GM18511 (cell line): ENCODE measurements around the gene PI3.
"Not testable (repeated sequence)": the region's sequence is repeated elsewhere in the genome, so short reads cannot be mapped to it uniquely, and the experiment has no call there.

ENCODE experiments used
- ATAC-seq: cut with Tn5 transposase; IDR thresholded peaks from one replicate; pipeline ENCODE4 v1.9.1; 2021; ENCODE audit warnings: mild to moderate bottlenecking, moderate library complexity; ENCODE audit not compliant: unreplicated experiment

Gene PI3, protein sequence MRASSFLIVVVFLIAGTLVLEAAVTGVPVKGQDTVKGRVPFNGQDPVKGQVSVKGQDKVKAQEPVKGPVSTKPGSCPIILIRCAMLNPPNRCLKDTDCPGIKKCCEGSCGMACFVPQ

DNA sequence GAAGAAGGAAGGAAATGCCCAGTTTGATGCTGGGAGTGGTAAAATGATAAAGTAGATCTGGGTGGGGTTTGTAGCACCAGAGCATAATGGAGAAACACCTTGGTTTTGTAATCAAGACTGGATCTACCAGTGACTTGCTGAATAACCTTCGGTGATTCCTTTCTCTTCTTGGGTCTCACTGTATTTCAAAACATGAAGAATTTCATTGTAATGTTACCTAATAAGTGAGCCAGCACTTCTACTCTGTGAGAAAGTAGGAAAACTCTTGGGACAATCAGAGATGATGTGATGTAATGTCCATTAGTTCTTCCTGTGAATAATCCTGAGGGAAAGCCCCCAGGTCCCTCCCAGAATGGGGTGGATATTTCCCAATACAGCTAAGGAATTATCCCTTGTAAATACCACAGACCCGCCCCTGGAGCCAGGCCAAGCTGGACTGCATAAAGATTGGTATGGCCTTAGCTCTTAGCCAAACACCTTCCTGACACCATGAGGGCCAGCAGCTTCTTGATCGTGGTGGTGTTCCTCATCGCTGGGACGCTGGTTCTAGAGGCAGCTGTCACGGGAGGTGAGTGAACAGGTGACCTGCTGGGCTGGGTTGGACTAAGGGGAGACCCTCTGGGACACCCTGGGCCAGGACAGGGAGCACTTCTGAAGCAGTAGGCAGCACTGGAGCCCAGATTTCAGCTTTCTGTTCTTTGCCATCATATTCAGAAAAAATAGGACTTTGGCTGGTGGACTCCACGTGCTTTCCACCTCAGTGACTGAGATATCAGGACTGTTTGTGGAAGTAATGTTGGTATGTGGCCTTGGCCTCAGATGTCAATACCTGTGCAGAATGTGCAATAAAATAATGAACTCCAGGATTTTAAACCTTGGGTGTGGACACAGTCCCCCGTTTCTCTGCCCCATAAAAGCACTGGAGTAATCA lies at the start of gene PI3:
Gene PI3 (plus strand): TSS at position 469 of the 931 bp plus-strand sequence. CDS start 21 bp downstream, at position 490.
- ATAC-seq: no peak

GRCh38 chr20:45128099-45128498 lies 46.6 kb upstream of the PI3 start:
- ATAC-seq: no peak

GRCh38 chr20:45136911-45137310 lies 37.8 kb upstream of the PI3 start:
- ATAC-seq: no peak

- ATAC-seq: no peak
Observed at GRCh38 chr20:45138561-45139300, 36.0 kb upstream of the PI3 start.

DNA sequence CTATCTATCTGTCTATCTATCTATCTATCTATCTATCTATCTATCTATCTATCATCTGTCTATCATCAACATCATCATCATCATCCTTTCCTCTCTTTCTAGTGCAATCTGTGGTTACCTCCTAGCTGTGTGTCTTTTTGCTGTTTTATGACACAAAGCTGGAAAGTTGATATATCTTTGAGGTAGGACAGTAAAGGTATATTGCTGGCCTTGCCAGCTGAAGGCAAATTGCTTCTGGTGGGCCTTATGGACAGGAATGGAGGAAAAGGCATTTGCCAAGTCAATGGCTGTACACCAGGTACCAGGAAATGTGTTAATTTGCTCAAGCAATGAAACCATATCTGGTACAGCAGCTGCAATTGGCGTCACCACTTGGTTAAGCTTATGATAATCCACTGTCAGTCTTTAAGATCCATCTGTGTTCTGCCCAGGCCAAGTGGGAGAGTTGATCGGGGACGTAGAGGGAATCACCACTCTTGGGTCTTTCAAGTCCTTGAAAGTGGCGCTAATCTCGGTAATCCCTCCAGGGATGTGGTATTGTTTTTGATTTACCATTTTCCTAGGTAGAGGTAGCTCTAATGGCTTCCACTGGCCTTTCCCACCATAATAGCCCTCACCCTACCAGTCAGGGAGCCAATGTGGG lies 34.8 kb upstream of the PI3 start:
- ATAC-seq: not testable (repeated sequence)

DNA sequence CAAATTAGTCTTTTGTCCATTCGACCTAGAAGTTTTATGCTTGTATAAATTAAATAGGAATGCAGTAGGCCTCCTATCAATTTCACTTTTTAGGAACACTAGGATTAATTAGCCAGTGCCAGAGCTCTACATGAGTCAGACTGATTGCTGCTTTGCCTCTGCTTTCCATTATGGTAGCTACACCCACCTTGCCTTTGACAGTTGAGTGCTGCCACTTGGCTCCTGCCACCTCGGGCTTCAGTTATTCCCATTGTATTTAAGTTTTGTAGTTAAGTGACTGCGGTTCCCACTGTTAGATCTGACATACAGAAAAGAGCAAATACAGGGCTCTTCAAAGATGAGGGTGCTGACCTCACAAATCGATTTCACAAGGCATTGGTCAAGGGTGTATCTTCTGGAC lies 33.9 kb upstream of the PI3 start:
- ATAC-seq: no peak

DNA sequence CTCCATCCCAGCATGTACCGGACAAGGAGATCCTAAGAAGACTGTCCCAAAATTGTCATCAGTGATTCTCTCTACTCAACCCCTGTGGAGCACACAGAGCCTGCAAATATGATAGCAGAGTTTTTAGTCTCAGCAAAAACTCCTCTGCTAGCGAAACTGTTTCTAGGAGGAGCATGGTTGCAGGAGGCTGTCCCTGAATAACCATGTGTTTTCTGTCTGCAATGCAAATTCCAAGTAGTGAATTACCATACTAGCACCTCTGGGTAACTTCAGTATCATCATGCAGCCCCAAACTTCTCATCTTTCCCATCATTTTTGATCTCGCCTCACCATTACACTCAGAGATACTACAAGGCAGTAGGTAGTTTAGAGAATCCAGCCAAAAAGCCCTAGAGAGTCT lies 25.6 kb upstream of the PI3 start:
- no peak for ATAC-seq

DNA sequence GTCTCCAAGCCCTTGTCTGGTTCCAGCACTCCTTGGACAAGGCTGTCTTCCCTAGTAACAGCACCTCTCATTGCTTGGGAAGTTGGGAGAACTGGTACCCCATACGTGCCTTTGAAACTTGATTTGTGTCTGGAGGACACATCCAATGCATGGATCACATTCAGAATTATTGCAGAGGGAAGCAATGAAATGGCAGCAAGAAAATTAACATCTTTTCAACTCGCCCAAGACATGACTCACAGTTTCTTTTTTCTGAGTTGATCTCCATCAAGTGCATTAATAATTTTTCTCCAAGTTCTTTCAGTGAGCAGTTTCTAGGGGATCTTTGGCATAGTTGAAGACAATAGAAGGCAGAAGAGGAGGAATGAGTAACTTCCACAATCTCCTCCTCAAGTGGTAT lies 22.3 kb upstream of the PI3 start:
- ATAC-seq: no peak

GRCh38 chr20:45153147-45153546 lies 21.6 kb upstream of the PI3 start:
- ATAC-seq: no peak

DNA sequence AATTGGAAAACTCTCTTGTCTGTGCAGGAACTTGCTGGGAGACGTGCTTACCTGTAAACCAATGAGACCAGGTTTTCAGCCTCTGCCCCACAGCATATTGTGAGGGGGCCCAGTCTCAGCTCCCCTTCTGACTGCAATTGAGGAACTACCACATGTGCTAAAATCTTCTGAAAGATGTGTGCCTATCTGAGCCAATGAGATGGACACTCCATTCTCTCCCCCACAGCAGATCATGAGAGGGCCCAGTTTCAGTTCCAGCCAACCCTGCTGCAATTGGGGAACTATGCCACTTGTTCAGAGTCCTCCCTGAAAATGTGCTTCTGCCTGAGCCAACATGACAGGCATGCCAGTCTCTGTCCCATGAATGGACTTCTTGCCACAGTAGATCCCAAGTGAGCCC lies 20.9 kb upstream of the PI3 start:
- ATAC-seq: no peak

DNA sequence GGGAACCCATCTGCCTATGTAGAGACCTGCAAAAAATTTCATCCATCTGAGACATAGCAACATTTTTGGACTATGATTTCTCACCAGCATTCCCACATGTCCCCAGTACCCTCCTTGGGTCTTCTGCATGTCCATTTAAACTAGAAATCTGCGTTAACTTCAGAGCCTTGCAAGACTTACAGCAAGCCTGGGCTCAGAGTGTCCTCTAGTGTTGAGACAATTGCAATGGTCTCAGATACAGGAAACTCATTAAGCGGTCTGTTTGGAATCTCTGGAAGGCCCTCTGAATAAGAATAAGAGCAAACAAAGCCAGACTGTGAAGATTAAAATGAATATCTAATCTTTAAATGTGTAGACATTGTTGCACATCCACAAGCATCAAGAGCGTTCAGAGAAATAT lies 20.5 kb upstream of the PI3 start:
- no peak for ATAC-seq

- ATAC-seq: not testable (repeated sequence)
Observed at GRCh38 chr20:45154794-45155193, 19.9 kb upstream of the PI3 start.

GRCh38 chr20:45156713-45157112 lies 18.0 kb upstream of the PI3 start:
- no peak for ATAC-seq

GRCh38 chr20:45157962-45158361 lies 16.7 kb upstream of the PI3 start:
- ATAC-seq: no peak

- ATAC-seq: no peak
Observed at GRCh38 chr20:45163083-45163803, 11.5 kb upstream of the PI3 start.

DNA sequence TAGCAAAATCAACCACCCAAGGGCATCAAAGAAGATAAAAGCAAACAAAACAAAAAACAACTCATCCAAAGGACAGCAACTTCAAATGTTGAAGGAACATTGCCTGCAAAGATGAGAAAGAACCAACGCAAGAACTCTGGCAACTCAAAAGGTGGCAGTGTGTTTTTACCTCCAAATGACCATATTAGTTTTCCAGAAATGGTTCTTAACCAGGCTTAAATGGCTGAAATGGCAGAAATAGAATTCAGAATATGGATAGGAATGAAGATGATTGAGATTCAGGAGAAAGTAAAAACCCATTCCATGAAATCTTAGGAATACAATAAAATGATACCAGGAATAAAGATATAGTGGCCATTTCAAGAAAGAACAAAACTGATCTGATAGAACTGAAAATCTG lies 9.8 kb upstream of the PI3 start:
- no peak for ATAC-seq

GRCh38 chr20:45173522-45173921 lies 1.2 kb upstream of the PI3 start:
- no peak for ATAC-seq

GRCh38 chr20:45176526-45177267 lies 2.0 kb downstream of the PI3 start:
- no peak for ATAC-seq

DNA sequence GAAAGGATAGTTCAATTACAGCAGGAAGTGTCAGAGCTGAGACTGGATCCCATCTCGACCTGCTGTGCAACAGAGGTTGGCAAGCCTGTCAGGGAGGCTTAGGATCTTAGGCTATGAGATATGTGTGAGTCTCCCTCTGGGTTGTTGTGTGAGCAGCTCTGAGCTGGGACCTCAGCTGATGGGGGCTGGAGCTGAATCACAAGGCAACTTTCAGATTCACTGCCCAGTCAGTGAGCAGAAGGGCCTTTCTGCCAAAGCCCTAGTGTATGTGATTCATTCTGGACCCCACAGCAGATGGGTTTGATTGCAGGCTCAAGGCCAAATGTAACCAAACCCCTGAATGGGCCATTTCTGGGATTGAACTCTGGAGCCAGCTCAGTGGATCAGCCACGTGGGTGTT lies 4.5 kb downstream of the PI3 start:
- no peak for ATAC-seq

- no peak for ATAC-seq
Observed at GRCh38 chr20:45181639-45182038, 6.9 kb downstream of the PI3 start.
